ENCODE measurements around the gene BTF3L4.

The BTF3L4 gene

DNA sequence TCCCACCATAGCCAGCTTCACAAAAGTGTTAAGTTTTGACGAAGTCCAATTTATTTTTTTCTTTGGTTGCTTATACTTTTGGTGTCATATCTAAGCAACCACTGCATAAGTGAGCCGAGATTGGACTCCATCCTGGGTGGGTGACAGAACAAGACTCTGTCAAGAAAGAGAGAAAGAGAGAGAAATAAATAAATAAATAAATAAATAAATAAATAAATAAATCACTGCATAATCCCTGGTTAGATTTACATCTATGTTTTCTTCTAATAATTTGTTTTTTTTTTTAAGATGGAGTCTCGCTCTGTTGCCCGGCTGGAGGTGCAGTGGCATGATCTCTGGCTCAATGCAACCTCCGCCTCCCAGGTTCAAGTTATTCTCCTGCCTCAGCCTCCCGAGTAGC is 67.5 kb downstream of the BTF3L4 start:
- DNase-seq, result no peak
- ATAC-seq, result no peak

DNA sequence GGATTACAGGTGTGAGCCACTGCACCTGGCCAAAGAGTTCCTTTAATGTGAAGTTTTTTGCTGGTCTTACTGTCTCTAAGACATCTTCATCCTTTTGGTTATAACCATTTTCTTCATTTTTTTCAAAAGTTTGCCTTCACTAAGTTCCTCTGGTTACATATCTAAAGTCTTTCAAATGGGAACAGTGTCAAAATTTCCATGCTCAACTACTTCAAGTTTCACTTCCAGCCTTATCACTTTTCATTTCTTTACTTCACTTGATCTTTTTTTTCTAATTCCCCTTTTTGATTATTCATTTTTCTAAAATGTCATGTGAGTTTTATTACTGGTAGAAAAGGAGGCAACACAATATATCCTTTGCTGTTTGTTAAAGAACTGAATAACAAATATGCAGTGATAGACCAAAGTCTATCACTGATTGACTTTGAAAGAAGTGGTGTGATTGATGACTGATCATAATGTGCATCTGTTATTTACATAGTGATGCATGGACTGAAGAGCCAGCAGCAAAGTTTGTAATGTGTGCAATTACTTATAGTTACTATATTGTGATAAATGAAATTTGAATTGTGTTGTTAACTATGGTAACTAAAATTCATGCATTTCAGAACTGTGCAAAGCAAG is 69.8 kb downstream of the BTF3L4 start:
- DNase-seq (no peak), ATAC-seq (no peak)

DNA sequence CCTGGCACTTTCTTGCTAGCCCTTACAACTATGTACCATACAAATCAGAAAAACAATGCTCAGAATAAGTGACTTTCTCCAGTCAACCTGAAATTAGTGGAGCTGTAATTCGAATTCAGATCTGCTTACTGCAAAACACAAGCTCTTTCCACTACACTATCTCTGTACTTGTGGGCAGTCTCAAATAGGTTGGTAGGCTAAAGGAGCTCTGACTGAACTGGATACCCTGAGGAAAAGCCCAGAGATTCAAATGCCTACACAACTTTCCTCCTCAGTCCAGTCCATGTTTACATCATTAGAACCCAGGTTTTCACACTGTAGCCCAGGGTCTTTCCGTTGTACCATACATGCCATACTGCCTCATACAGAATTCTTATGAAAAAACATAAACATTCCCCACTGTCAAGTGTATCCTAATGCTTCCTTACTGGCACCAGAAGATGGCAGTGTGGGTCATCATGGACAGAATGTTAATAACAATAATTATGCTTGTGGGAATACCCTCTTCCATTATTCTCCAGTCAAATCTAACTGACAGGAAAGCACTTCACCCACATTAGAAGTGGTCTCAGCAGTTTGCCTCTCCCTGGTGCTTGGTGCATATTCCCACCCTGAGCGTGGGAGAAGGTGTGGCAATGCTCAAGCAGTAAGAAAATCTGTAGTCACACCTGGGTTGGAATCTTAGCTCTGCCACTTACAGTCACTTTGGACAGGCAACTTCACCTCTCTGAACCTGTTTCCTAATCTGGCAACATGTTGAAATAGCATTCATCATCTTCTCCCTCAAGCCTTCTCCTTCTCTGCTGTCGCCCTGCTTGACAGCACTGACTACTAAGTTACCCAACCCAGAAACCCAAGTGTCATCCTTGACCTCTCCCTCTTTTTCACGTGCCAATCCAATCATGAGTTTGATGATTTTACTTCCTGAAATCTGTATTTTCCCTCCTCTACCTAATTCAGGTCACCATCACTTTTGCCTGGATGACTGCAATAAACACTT is 71.4 kb downstream of the BTF3L4 start:
- DNase-seq (peak; percentile 17), ATAC-seq (peak; percentile 43)

DNA sequence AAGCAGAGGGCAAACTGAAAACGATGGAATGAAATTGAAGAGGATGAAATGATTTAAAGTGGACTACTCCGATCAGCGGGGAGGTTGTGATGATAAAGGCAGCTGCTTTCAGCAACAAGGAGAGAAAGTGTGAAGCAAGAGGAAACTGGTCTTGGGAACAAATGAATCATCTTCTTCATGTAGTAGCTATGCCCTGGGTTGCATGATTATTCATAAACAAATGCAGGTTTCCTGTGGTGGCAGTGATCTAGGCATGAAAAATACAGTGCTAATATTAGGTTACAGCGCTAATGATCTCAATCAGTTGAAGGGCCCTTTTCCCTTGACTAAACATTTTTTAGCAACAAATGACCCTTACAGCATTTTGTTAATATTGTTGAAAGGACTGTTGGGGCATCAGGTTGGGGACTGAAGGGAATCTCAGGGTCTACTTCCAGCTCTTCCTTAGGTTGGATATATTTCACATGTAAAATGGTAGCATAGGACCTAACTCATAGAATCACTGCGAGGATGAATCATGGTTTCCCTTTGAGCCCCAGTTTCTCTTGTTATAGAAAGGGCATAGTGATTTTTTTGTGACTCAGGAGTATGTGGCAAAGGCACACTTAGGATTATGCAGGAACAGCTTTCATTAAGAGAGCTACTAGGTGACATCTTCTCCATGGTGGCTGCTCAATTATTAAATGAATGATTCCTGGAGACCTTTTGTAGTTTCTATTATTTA is 83.9 kb downstream of the BTF3L4 start:
- DNase-seq (peak; percentile 20), ATAC-seq (peak; percentile 71)

Data from stimulated activated naive CD8-positive, alpha-beta T cell treated with anti-CD3 and anti-CD28 coated beads, Interleukin-15, Interleukin-2, amounts not matched to agents 100 U/mL and 50 U/mL, for 24 hours (primary cell).